Hepatocyte (in vitro differentiated cells): ENCODE data around the gene SMAD7.

ENCODE experiments used
- CTCF ChIP-seq: fragments of 200-600 bp; sonication (generic); IDR thresholded peaks from 2 replicates; pipeline ENCODE4 v1.5.1; 2016; ENCODE audit warnings: antibody characterized with exemption, mild to moderate bottlenecking; ENCODE audit not compliant: poor library complexity
- EZH2phosphoT487 ChIP-seq: fragments of 200-600 bp; sonication (generic); IDR thresholded peaks from one replicate; pipeline ENCODE4 v1.6.1; 2018; ENCODE audit warnings: antibody characterized with exemption, mild to moderate bottlenecking, low read depth, moderate library complexity; ENCODE audit not compliant: unreplicated experiment, severe bottlenecking

- no peak for TF ChIP-seq CTCF
- TF ChIP-seq EZH2phosphoT487: no peak
These were observed 74.2 kb downstream of the SMAD7 start for GRCh38 chr18:48876590-48876989.
